Liver (tissue), 2 donors: ENCODE results near the gene MTPN.

ENCODE experiments used
- TF ChIP-seq, protein P1 (sequence below): IDR thresholded peaks from 2 replicates; pipeline ENCODE4 v1.6.1; 2016; ENCODE audit warnings: antibody characterized with exemption
- TF ChIP-seq, protein P2 (sequence below): IDR thresholded peaks from 2 replicates; pipeline ENCODE4 v1.6.1; 2016; ENCODE audit warnings: antibody characterized with exemption, mild to moderate bottlenecking
- TF ChIP-seq, protein P3 (sequence below): fragments of 150-350 bp; IDR thresholded peaks from 2 replicates; pipeline ENCODE4 v1.5.1; 2017; ENCODE audit warnings: improper control_type of control experiment, low read depth, low read length; ENCODE audit not compliant: missing input control
- donor health status: healthy.

DNA sequence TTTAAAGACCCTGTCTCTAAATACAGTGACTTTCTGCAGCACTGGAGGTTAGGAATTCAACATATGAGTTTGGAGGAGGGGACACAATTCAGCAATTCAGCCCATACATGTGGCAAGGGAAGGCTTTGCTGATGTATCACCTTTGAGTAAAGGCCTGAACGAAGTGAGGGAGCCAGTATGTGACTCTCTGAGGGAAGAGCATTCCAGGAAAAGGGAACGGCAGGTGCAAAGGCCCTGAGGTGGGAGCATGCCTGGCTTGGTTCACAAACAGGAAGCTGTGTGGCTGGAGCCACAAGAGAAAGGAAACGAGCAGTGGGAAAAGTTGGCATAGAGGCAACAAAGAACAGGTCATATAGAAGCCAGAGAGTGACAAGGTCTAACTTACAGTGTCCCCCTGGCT, 72.9 kb downstream of the MTPN start:
- TF ChIP-seq, protein P1, sequence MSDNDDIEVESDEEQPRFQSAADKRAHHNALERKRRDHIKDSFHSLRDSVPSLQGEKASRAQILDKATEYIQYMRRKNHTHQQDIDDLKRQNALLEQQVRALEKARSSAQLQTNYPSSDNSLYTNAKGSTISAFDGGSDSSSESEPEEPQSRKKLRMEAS, result no peak
- TF ChIP-seq, protein P2, sequence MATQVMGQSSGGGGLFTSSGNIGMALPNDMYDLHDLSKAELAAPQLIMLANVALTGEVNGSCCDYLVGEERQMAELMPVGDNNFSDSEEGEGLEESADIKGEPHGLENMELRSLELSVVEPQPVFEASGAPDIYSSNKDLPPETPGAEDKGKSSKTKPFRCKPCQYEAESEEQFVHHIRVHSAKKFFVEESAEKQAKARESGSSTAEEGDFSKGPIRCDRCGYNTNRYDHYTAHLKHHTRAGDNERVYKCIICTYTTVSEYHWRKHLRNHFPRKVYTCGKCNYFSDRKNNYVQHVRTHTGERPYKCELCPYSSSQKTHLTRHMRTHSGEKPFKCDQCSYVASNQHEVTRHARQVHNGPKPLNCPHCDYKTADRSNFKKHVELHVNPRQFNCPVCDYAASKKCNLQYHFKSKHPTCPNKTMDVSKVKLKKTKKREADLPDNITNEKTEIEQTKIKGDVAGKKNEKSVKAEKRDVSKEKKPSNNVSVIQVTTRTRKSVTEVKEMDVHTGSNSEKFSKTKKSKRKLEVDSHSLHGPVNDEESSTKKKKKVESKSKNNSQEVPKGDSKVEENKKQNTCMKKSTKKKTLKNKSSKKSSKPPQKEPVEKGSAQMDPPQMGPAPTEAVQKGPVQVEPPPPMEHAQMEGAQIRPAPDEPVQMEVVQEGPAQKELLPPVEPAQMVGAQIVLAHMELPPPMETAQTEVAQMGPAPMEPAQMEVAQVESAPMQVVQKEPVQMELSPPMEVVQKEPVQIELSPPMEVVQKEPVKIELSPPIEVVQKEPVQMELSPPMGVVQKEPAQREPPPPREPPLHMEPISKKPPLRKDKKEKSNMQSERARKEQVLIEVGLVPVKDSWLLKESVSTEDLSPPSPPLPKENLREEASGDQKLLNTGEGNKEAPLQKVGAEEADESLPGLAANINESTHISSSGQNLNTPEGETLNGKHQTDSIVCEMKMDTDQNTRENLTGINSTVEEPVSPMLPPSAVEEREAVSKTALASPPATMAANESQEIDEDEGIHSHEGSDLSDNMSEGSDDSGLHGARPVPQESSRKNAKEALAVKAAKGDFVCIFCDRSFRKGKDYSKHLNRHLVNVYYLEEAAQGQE, result no peak
- TF ChIP-seq, protein P3, sequence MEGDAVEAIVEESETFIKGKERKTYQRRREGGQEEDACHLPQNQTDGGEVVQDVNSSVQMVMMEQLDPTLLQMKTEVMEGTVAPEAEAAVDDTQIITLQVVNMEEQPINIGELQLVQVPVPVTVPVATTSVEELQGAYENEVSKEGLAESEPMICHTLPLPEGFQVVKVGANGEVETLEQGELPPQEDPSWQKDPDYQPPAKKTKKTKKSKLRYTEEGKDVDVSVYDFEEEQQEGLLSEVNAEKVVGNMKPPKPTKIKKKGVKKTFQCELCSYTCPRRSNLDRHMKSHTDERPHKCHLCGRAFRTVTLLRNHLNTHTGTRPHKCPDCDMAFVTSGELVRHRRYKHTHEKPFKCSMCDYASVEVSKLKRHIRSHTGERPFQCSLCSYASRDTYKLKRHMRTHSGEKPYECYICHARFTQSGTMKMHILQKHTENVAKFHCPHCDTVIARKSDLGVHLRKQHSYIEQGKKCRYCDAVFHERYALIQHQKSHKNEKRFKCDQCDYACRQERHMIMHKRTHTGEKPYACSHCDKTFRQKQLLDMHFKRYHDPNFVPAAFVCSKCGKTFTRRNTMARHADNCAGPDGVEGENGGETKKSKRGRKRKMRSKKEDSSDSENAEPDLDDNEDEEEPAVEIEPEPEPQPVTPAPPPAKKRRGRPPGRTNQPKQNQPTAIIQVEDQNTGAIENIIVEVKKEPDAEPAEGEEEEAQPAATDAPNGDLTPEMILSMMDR, result no peak
